Superior temporal gyrus (tissue), 1 donor: Measurements from ENCODE around the gene PLIN4.
"Not testable (repeated sequence)": the region's sequence is repeated elsewhere in the genome, so short reads cannot be mapped to it uniquely, and the experiment has no call there.

Source experiments
- DNase-seq: peaks from one replicate; pipeline ENCODE4 v3.0.0-alpha.2; 2016; ENCODE audit errors: extremely low spot score

PLIN4 gene

GRCh38 chr19:4548238-4548584 lies 29.9 kb upstream of the PLIN4 start:
- DNase-seq: no peak

- DNase-seq: no peak
Measured at GRCh38 chr19:4547303-4548237, 29.3 kb upstream of the PLIN4 start.

- DNase-seq: no peak
Measured at GRCh38 chr19:4543842-4544647, 25.8 kb upstream of the PLIN4 start.

- no peak for DNase-seq
Measured at GRCh38 chr19:4542896-4543841, 24.9 kb upstream of the PLIN4 start.

GRCh38 chr19:4541806-4542145 lies 23.5 kb upstream of the PLIN4 start:
- not testable (repeated sequence) for DNase-seq

- no peak for DNase-seq
Measured at GRCh38 chr19:4541114-4541805, 23.0 kb upstream of the PLIN4 start.

GRCh38 chr19:4539693-4540581 lies 21.7 kb upstream of the PLIN4 start, which contains the start of gene LRG1:
LRG1 (minus strand) TSS chr19:4540036; CDS start chr19:4540013, 23 bp downstream.
- no peak for DNase-seq

- DNase-seq: no peak
Measured at GRCh38 chr19:4539169-4539692, 20.9 kb upstream of the PLIN4 start.

- no peak for DNase-seq
Measured at GRCh38 chr19:4538601-4538954, 20.3 kb upstream of the PLIN4 start.

- DNase-seq: no peak
Measured at GRCh38 chr19:4537953-4538600, 19.8 kb upstream of the PLIN4 start.

GRCh38 chr19:4536798-4537197 lies 18.5 kb upstream of the PLIN4 start:
- DNase-seq: no peak

- peak; percentile 51 for DNase-seq
Measured at GRCh38 chr19:4534836-4535658, 16.8 kb upstream of the PLIN4 start, which contains the start of gene PLIN5. PLIN5 (minus strand) TSS chr19:4535224; CDS start chr19:4534074, 1,150 bp downstream.

GRCh38 chr19:4533835-4534424 lies 15.6 kb upstream of the PLIN4 start:
- DNase-seq: no peak

GRCh38 chr19:4533334-4533733 lies 15.0 kb upstream of the PLIN4 start:
- DNase-seq: no peak

GRCh38 chr19:4531562-4532165 lies 13.4 kb upstream of the PLIN4 start:
- DNase-seq: no peak

- no peak for DNase-seq
Measured at GRCh38 chr19:4529924-4530522, 11.7 kb upstream of the PLIN4 start.

- DNase-seq: no peak
Measured at GRCh38 chr19:4528843-4529242, 10.6 kb upstream of the PLIN4 start.
